Amygdala (tissue), 56 donors: ENCODE measurements around the gene POP5.

Experiments
- DNase-seq, 56 donors: peaks; one replicate each; lab custom pipeline; 2025; lab: John Stamatoyannopoulos, UW

The POP5 gene

DNA sequence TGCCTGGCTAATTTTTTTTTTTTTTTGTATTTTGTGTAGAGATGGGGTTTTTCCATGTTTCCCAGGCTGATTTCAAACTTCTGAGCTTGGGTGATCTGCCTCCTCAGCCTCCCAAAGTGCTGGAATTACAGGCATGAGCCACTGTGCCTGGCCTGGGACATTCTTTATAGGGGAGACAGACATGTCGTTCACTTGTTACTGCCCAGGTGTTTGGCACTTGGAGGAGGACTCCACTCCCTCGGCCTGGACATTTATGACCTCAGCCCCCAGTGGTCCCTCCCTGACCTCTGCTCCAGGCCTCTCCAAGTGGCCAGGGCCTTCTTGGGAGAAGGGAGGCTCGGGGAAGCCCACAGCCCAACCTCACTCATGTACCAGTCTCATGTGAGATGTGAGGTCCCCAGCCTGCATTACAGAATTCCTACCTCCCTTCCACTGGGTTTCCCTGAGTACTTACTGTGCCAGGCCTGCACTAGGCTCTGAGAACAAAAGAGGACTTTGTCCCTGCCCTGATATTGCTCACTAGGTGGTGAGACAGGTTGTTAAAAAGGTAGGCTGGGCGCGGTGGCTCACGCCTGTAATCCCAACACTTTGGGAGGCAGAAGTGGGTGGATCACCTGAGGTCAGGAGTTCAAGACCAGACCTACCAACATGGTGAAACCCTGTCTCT is 9.7 kb upstream of the POP5 start:
- no peak for DNase-seq

DNA sequence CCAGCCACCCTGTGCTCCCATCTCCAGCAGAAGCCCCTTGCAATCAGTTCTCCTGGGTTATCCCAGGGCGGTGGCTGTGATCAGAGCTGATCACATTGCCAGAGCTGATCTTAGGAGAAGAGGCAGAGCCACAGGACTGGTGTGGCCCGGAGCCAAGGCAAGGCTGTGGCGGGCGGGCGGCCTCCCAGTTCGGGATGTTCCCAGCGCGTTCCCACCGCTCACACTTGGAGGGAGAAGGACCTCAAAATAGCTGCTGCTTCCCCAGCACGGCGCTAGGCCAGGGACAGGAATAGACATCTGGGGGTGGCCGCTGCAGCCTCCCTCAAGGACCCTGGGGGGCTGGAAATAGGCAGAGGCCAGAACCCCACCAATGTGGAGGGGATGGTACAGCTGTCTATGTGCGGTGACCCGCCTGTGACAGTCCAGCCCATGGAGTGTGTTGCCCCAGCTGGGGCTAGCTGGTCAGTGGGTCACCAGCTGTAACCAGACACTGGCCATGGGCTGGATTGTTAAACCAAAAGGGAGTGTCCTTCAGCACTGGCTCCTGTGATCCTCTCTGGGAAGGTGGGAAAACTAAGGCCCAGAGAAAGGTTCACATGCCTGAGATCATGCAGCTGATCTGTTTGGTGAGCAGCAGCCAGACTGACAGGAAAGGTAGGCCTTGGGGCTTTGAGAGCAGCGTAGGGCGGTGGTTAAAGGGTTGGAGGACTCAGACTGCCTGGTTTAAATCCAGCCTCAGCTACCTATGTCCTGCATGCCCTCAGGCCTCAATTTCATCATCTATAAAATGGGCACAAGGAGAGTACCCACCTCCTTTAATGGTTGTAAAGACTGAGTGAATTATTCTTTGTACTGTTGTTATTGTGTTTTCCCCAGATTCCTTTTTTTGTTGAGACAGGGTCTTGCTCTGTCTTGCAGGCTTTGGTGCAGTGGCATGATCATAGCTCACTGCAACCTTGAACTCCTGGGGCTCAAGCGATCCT is 8.0 kb upstream of the POP5 start:
- DNase-seq = peak in 34 of 56 donors; percentile 4 to 66 (median 32)

DNA sequence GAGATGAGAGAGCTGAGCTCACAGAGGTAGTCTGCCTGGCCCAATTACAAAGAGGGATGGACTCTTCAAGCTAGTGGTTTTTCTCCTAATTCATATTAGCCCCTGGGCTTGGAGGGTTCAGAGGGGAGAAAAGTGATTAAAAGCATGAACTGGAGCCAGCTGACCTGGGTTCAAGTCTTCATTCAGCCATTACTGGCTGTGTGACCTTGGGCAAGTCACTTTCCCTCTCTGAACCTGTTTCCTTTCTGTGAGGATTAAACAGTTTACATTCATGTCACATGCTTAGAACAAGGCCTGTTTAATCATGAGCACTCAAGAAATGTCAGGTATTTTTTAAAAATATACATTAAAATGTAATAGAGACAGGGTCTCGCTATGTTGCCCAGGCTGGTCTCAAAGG is 7.2 kb upstream of the POP5 start:
- no peak for DNase-seq

- DNase-seq = no peak
These were observed 5.7 kb upstream of the POP5 start for GRCh38 chr12:120586860-120587259.

DNA sequence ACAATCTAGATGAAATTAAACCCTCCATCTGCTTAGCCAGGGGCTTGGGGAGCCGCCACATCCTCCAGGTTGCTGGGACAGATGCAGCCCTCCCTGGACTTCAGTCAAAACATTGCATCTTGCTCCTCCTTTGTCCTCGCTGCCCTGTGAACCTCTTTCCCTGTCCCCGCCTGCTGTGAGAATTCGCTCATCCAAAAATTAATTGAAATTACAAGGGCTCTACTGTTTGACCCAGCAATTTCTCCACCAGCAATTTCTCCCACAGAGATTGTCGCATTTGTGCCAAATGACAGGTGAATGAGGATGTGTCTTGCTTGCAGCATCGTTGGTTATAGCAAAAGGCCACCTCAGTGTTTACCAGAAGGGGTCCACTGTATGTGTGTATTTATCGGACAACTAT is 5.0 kb upstream of the POP5 start:
- DNase-seq = no peak

DNA sequence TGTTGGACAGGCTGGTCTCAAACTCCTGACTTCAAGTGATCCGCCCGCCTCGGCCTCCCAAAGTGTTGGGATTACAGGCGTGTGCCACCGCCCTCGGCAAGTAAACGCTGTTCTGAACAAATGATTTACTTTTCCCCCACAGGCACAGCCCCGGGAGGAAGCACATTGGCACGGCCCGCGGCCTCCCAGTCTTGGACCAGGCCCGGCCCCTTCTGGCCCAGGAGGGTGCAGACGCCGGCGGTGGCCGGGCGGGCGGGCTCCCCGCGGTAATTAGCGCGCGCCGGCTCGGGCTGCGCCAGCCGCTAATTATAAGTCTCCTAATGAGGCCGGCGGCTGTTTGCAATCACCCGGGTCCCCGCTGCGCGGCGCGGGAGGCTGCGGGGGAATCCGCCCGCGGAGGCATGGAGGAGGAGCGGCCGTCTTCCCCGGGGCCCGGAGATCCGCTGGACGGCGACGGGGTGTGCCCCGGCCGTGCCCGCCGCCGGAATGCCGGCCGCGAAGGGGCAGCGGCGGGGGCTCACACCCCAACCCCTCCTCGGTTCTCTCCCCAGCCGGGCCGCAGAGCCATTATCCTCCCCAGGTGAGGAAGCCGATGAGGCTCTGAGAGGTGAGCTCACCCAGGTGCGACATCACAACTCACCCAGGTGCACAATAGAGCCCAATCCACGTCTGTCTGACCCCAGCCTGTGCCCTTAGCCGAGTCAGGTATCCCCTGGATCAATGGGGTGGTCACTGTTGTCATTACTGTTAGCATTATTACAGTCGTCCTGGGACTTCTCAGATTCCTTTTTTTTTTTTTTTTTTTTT is 3.3 kb upstream of the POP5 start:
- DNase-seq = peak in 47 of 56 donors; percentile 4 to 79 (median 47)

- DNase-seq = peak in 51 of 56 donors; percentile 14 to 82 (median 47)
These were observed 2.4 kb upstream of the POP5 start for GRCh38 chr12:120583478-120584030.

DNA sequence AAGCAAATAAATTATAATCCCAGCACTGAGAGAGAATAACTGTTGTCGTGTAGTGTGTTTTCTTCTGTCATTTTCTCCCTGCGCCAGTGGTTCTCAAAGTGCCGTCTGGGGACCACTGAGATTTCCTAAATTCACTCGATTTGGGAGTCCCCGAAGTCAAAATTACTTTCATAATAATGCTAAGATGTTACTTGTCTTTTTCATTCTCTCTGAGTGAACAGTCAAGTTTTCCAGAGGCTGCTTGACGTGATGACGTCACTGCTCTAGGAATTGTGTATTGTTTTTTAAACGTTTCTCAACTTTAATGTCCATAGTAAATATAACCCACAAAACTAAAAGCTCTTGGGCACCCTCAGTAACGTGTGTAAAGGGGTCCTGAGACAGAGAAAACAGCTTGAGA is 796 bp upstream of the POP5 start:
- DNase-seq = no peak

GRCh38 chr12:120579179-120579578 is 2.0 kb downstream of the POP5 start:
- DNase-seq = peak in 1 of 56 donors; percentile 5

DNA sequence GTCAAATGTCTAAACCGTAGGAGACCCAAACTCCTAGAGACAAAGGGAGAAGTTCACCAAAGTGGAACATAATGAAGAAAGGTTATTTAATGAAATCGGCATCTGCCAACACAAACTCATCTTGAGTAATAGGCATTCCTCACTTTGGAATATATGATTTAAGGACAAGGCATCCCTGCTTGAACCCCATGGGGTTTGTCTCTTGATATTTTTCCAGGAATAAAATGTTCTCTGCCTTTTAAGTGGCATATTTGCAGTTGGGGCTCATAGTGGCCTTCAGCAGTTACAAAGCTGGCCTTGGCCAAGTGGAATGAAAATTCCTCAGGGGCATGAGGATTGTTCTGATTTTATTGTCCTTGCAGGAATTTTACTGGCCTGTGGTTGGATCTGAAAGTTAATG is 7.1 kb downstream of the POP5 start:
- DNase-seq = no peak

DNA sequence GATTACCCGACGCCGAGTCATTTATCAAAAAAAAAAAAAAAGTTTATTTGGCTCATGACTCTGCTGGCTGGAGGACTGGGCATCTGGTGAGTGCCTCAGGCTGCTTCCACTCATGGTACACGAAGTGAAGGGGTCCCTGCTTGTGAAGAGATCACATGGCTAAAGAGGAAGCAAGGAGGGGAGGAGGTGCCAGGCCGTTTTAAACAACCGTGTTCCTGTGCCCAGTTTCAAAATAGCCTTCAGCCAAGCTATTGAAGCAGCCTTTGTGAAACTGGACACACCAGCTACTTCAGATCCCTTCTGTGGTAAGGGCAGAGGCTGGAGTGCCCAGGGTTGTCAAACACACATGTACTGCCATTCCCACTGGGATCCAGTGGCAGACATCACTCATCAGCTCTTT is 7.6 kb downstream of the POP5 start:
- no peak for DNase-seq

DNA sequence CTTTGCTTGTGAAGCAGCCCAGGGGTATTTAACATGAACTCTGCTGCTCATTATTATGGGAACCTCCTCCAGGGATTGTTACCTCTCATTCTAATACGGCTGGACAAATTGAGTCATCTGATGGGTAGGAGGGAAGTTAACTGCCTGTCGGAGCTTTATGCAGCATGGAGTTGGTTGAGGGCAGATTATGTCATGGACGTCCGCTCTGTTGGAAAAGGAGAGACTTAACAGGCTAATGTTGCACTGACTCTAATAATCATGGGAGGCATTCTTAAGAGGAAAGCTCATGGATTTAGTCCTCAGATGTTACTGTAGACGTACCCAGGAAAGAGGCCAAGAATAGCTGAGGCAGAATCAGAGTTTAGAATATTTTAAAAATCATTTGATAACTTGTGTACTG is 9.9 kb downstream of the POP5 start:
- DNase-seq = no peak

DNA sequence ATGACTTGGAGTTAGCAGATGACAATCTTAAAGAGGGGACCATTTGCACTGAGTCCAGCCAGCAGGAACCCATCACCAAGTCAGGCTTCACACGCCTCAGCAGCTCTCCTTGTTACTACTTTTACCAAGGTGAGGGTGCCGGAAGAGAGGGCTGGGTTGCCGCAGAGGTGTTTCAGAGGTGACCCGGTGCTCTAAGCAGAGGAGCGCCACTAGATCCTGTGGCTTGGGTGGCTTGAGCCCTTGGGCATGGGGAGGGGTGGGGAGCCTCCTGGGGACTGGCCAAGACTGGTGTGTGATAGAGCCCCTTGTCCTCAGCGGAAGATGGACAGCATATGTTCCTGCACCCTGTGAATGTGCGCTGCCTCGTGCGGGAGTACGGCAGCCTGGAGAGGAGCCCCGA is 17.7 kb downstream of the POP5 start:
- no peak for DNase-seq

DNA sequence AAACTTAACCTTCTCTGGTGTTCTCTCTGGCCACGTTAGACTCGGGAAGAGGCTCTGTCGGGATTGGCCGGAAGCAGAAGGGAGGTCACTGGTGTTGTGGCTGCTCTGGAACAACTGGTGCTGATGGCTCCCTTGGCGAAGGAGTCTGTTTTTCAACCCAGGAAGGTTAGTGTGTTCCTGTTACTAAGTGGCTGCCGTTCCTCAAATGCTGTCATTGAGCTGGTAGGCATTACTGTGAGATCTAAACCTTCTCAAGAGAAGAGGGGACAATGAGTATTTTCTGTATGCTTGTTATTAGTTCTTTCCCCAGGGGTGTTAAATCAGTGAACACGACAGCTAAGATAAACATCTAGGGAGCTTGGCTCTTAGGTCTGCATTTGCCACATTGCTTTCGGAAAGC is 18.3 kb downstream of the POP5 start:
- no peak for DNase-seq

DNA sequence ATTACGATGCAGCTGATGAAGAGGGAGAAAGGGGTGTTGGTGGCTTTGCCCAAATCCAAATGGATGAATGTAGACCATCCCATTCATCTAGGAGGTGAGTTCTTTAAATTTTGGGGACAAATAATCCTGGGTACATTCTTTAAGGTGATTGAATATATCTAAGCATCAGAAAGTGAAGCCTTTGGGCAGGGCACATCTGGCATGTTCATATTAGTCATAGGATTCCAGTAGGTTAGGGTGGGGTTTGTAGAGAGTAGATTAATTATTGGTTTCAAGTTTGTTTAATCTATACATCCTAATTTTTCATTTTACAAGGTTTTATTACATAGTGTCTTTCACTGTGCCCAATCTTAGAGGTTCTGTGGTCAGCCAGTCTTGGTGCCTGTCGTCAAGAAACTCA is 23.6 kb downstream of the POP5 start:
- no peak for DNase-seq

DNA sequence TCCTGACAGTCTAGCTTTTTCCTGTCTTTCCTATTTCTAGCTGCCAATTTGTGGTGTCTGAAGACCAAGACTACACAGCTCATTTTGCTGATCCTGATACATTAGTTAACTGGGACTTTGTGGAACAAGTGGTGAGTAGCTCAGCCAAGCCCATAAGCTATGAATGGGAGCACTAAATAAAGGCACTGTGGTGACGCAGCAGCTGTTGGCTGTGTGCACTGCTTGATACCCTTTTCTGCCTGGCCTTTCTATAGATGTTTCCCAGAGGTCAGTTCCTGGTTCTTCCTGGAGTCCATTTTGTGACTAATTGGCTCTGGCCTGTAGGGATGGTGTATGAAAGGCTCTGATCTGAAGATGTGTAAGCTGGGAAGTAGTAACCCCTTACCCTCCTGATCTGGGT is 26.5 kb downstream of the POP5 start:
- peak in 6 of 56 donors; percentile 5 to 37 (median 17) for DNase-seq

DNA sequence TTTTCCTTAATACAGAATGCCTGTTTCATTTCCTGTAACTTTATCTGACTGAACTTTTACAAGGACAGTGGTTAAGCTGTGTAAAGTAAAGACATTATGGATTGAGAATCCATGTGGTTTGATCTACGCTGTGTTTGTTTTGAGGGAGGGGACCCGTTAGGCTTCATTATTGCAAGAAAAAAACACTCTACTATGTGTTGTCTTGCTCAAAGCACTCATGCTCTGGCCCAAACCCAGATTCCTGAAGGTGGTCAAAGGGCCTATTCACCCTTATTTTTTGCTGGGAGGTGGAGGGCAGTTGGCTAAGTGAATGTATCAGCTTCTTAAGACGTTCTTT is 35.2 kb downstream of the POP5 start:
- no peak for DNase-seq

DNA sequence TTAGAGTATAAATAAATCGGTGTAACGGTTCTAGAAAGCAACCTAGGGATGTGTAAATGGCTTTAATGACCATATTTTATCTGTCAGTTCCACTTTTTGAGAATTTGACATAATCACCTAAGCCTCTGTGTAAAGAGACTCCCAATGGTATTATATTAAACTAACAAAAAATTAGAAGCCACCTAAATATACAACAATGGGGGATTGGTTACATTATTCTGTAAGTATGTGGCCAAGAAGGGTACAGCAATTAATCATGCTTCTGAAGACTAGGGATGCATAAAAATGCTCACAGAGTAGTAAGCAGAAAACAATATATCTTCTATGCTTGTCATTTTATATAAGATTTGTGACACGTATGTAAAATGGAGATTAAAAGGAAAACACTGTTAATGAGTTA is 36.5 kb downstream of the POP5 start:
- DNase-seq = no peak

- DNase-seq = no peak
These were observed 39.0 kb downstream of the POP5 start for GRCh38 chr12:120542166-120542565.

DNA sequence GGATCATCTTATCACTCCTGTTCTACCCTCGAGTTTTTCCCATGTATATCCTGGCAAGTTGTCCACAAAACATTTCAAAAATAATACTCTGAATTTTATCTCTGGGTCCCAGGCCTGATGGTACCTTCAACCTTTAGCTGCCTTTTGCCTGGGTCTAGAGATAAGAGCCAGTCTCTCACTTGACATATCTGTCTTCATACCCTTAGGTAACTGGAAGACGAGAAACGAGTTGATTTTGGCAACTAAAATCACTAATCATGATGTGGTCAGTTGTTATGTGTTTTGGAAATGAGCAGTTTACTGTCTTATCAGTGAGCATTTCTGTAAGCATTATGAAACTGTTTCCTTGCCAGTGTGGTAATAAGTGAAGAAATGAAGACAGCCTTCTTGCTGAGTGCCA is 40.8 kb downstream of the POP5 start:
- no peak for DNase-seq

DNA sequence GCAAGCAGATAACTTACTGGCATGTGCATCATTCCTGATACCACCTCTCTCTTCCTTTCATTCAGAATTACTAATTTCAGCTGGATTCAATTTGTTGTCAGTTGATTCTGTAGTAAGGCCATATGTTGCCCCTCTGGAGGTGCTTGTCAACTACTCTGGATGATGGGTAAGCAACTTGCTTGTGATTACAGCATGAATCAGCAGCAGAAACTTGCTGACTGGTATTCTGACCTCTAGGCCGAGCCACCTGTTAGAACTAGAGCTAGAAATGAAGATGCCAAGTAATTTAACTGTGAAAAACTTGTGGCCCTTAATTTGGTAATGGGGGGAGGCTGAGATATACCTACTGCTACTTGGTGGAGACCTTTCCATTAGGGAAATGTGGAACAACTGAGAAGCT is 41.9 kb downstream of the POP5 start:
- no peak for DNase-seq
